Stimulated activated effector memory CD8-positive, alpha-beta T cell treated with anti-CD3 and anti-CD28 coated beads, Interleukin-12 subunit alpha, Interleukin-12 subunit beta, amount 100 ng/mL, for 72 hours (primary cell): ENCODE measurements around the gene NRTN.
"Not testable (repeated sequence)": the region's sequence is repeated elsewhere in the genome, so short reads cannot be mapped to it uniquely, and the experiment has no call there.

Experiments used
- ATAC-seq: fragments of 150-1000 bp; cut with Tn5 transposase; 2 replicates; pipeline ENCODE4 v1.10.0; 2021
- DNase-seq, 2 donors: peaks; one replicate each; pipeline ENCODE4 v3.0.0; 2021 to 2022; ENCODE audit warnings: low spot score in 2 of 2
- H3K27ac Mint-ChIP-seq: one replicate; pipeline ENCODE4 v1.8.0; 2022; ENCODE audit warnings: mild to moderate bottlenecking, mixed read lengths
- H3K36me3 Mint-ChIP-seq: one replicate; pipeline ENCODE4 v1.8.0; 2022; ENCODE audit warnings: mild to moderate bottlenecking, mixed read lengths
- H3K4me1 Mint-ChIP-seq: one replicate; pipeline ENCODE4 v1.8.0; 2022; ENCODE audit warnings: mixed read lengths
- H3K4me3 Mint-ChIP-seq: one replicate; pipeline ENCODE4 v1.8.0; 2022; ENCODE audit warnings: mild to moderate bottlenecking, mixed read lengths
- H3K9me3 Mint-ChIP-seq: one replicate; pipeline ENCODE4 v1.8.0; 2022; ENCODE audit warnings: mixed read lengths

Gene NRTN

GRCh38 chr19:5857203-5858081 is 52.6 kb downstream of the NRTN start:
- Mint-ChIP-seq H3K9me3 (no peaks in the 10 kb centered on the region), H3K36me3 (no peaks in the 10 kb centered on the region), H3K27ac (no peak overlapping the region), H3K4me1 (peaks cover 5% of the 10 kb centered on the region), H3K4me3 (no peak overlapping the region)
- ATAC-seq (no peak), DNase-seq (no peak)

GRCh38 chr19:5863030-5863665 is 58.3 kb downstream of the NRTN start:
- Mint-ChIP-seq H3K9me3 (no peaks in the 10 kb centered on the region), H3K36me3 (no peaks in the 10 kb centered on the region), H3K27ac (peak overlapping the region; percentile 61), H3K4me1 (peaks cover 5% of the 10 kb centered on the region), H3K4me3 (no peak overlapping the region)
- ATAC-seq (no peak), DNase-seq (no peak)

GRCh38 chr19:5864013-5864720 is 59.3 kb downstream of the NRTN start:
- no peaks in the 10 kb centered on the region for H3K36me3 Mint-ChIP-seq
- no peaks in the 10 kb centered on the region for H3K9me3 Mint-ChIP-seq
- no peak overlapping the region for H3K4me3 Mint-ChIP-seq
- no peak for DNase-seq
- ATAC-seq: no peak
- peak overlapping the region; percentile 17 for H3K27ac Mint-ChIP-seq
- peaks cover 5% of the 10 kb centered on the region for H3K4me1 Mint-ChIP-seq

GRCh38 chr19:5864725-5865486 is 60.0 kb downstream of the NRTN start:
- DNase-seq (no peak), ATAC-seq (peak; percentile 5)
- H3K27ac Mint-ChIP-seq: peak overlapping the region; percentile 26
- no peak overlapping the region for H3K4me3 Mint-ChIP-seq
- H3K9me3 Mint-ChIP-seq: no peaks in the 10 kb centered on the region
- no peaks in the 10 kb centered on the region for H3K36me3 Mint-ChIP-seq
- H3K4me1 Mint-ChIP-seq: peaks cover 5% of the 10 kb centered on the region

- ATAC-seq (no peak), DNase-seq (no peak)
- Mint-ChIP-seq H3K4me1 (peaks cover 5% of the 10 kb centered on the region), H3K9me3 (no peaks in the 10 kb centered on the region), H3K27ac (no peak overlapping the region), H3K4me3 (no peak overlapping the region), H3K36me3 (no peaks in the 10 kb centered on the region)
Observed at GRCh38 chr19:5865772-5866171, 60.9 kb downstream of the NRTN start.

- no peaks in the 10 kb centered on the region for H3K9me3 Mint-ChIP-seq
- H3K36me3 Mint-ChIP-seq: no peaks in the 10 kb centered on the region
- no peaks in the 10 kb centered on the region for H3K4me1 Mint-ChIP-seq
- no peak for DNase-seq
- no peak overlapping the region for H3K27ac Mint-ChIP-seq
- ATAC-seq: no peak
- no peak overlapping the region for H3K4me3 Mint-ChIP-seq
Observed at GRCh38 chr19:5867201-5868136, 62.6 kb downstream of the NRTN start.

GRCh38 chr19:5870986-5871394 is 66.1 kb downstream of the NRTN start:
- no peak for DNase-seq
- no peak for ATAC-seq
- no peaks in the 10 kb centered on the region for H3K4me1 Mint-ChIP-seq
- H3K36me3 Mint-ChIP-seq: no peaks in the 10 kb centered on the region
- no peak overlapping the region for H3K4me3 Mint-ChIP-seq
- H3K9me3 Mint-ChIP-seq: no peaks in the 10 kb centered on the region
- H3K27ac Mint-ChIP-seq: no peak overlapping the region

- no peaks in the 10 kb centered on the region for H3K9me3 Mint-ChIP-seq
- H3K27ac Mint-ChIP-seq: no peak overlapping the region
- no peaks in the 10 kb centered on the region for H3K4me1 Mint-ChIP-seq
- no peak for DNase-seq
- H3K4me3 Mint-ChIP-seq: no peak overlapping the region
- ATAC-seq: no peak
- H3K36me3 Mint-ChIP-seq: no peaks in the 10 kb centered on the region
Observed at GRCh38 chr19:5873617-5874199, 68.8 kb downstream of the NRTN start.

- not testable (repeated sequence) for DNase-seq, H3K9me3 Mint-ChIP-seq, ATAC-seq, H3K4me3 Mint-ChIP-seq, H3K27ac Mint-ChIP-seq, H3K36me3 Mint-ChIP-seq, H3K4me1 Mint-ChIP-seq
Observed at GRCh38 chr19:5874496-5874895, 69.6 kb downstream of the NRTN start.

- DNase-seq: no peak
- no peak overlapping the region for H3K4me3 Mint-ChIP-seq
- no peaks in the 10 kb centered on the region for H3K9me3 Mint-ChIP-seq
- ATAC-seq: no peak
- H3K36me3 Mint-ChIP-seq: no peaks in the 10 kb centered on the region
- no peaks in the 10 kb centered on the region for H3K4me1 Mint-ChIP-seq
- no peak overlapping the region for H3K27ac Mint-ChIP-seq
Observed at GRCh38 chr19:5877427-5877826, 72.6 kb downstream of the NRTN start.

- no peak overlapping the region for H3K4me3 Mint-ChIP-seq
- no peak for DNase-seq
- ATAC-seq: no peak
Observed at GRCh38 chr19:5877882-5878281, 73.0 kb downstream of the NRTN start.

More at GRCh38 chr19:5877882-5878281, 73.0 kb downstream of the NRTN start:
- Mint-ChIP-seq H3K4me1 (no peaks in the 10 kb centered on the region), H3K36me3 (no peaks in the 10 kb centered on the region), H3K27ac (no peak overlapping the region), H3K9me3 (no peaks in the 10 kb centered on the region)
